ENCODE measurements around the gene PIH1D1.

GRCh38 chr19:49442771-49443365, 8.7 kb downstream of the PIH1D1 start:
- TF ChIP-seq, protein P1, sequence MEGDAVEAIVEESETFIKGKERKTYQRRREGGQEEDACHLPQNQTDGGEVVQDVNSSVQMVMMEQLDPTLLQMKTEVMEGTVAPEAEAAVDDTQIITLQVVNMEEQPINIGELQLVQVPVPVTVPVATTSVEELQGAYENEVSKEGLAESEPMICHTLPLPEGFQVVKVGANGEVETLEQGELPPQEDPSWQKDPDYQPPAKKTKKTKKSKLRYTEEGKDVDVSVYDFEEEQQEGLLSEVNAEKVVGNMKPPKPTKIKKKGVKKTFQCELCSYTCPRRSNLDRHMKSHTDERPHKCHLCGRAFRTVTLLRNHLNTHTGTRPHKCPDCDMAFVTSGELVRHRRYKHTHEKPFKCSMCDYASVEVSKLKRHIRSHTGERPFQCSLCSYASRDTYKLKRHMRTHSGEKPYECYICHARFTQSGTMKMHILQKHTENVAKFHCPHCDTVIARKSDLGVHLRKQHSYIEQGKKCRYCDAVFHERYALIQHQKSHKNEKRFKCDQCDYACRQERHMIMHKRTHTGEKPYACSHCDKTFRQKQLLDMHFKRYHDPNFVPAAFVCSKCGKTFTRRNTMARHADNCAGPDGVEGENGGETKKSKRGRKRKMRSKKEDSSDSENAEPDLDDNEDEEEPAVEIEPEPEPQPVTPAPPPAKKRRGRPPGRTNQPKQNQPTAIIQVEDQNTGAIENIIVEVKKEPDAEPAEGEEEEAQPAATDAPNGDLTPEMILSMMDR (IDR thresholded peaks at IDR 0.05) = no peak
- peak in 1 of 2 donors; percentile 14 for TF ChIP-seq POLR2A (IDR thresholded peaks at IDR 0.05)
